PC-9 (cell line): ENCODE measurements around the gene TUBB4B.

Experiments
- CTCF ChIP-seq: fragments of 200-600 bp; sonication (generic); conservative IDR thresholded peaks from 2 replicates; pipeline ENCODE4 v1.6.1; 2017; ENCODE audit warnings: mixed run types, antibody characterized with exemption, mild to moderate bottlenecking, moderate library complexity
- EZH2 ChIP-seq: fragments of 200-600 bp; sonication (generic); IDR thresholded peaks from 2 replicates; pipeline ENCODE4 v1.8.0; 2017; ENCODE audit warnings: antibody characterized with exemption, low read depth

DNA sequence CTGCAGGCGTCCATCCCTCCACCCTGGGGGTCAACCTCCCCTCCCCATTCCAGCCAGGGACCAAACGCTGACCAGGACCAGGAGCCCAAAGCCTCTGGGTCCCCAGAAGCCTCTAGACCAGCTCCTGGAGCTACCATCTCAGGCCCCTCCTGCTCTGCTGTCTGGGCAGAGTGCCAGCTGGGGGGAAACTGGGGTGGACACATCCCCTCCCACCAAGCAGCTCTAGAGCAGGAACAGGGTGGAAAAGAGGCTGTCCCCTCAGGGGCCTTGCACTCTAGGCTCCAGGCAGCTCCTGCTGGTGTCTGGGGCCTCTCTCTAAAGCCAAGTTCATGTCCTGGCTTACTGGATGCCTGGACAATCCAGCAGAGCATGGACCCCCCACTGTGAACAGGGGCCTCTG is 48.2 kb upstream of the TUBB4B start:
- TF ChIP-seq CTCF (no peak), EZH2 (no peak)
